ENCODE data around the gene TWIST2.

Gene TWIST2

GRCh38 chr2:238848976-238849853 lies 1.3 kb downstream of the TWIST2 start:
- Histone ChIP-seq H3K9me3 (ENCODE audit: control insufficient read depth, insufficient read depth, low read depth, low read length) (no peaks in the 10 kb centered on the region), H3K9ac (ENCODE audit: low read length) (peak overlapping the region; percentile 33), H3K27ac (ENCODE audit: low read depth, low read length) (no peak overlapping the region), H3K36me3 (ENCODE audit: control insufficient read depth, insufficient read depth, low read length) (no peaks in the 10 kb centered on the region), H3K27me3 (ENCODE audit: control insufficient read depth, insufficient read depth, low read length) (peaks cover 73% of the 10 kb centered on the region), H3K4me3 (ENCODE audit: low read depth, low read length) (peak overlapping the region; percentile 62), H3K4me1 (ENCODE audit: control insufficient read depth, insufficient read depth, low read length) (peaks cover 10% of the 10 kb centered on the region; the same call in 1 of the 2 replicates)

GRCh38 chr2:238850091-238850490 lies 2.2 kb downstream of the TWIST2 start:
- Histone ChIP-seq H3K27me3 (ENCODE audit: control insufficient read depth, insufficient read depth, low read length) (peaks cover 66% of the 10 kb centered on the region), H3K4me3 (ENCODE audit: low read depth, low read length) (peak overlapping the region; percentile 62; the same call in 1 of the 2 replicates), H3K9ac (ENCODE audit: low read length) (no peak overlapping the region), H3K27ac (ENCODE audit: low read depth, low read length) (no peak overlapping the region), H3K9me3 (ENCODE audit: control insufficient read depth, insufficient read depth, low read depth, low read length) (no peaks in the 10 kb centered on the region), H3K4me1 (ENCODE audit: control insufficient read depth, insufficient read depth, low read length) (peaks cover 19% of the 10 kb centered on the region; the same call in 1 of the 2 replicates), H3K36me3 (ENCODE audit: control insufficient read depth, insufficient read depth, low read length) (no peaks in the 10 kb centered on the region)

DNA sequence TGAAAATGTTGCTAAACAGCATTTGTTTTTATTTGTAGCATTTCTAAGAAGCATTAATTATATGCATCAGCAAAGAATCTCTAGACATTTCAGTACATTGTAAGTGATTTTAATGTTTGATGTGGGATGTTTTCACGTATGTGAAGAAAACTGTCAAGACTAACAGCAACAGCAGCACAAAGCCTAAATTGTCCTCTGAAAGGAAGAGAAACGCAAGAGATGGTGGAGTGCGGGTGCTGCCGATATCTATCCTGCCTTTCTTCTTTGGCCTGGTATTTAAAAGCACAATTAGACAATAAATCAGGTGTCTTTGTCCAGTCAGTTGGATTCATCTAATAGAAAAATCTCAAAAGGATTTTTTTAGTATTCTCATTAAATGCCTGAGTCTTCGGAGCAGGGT lies 3.1 kb downstream of the TWIST2 start:
- Histone ChIP-seq H3K36me3 (ENCODE audit: control insufficient read depth, insufficient read depth, low read length) (no peaks in the 10 kb centered on the region), H3K27me3 (ENCODE audit: control insufficient read depth, insufficient read depth, low read length) (peaks cover 57% of the 10 kb centered on the region), H3K9me3 (ENCODE audit: control insufficient read depth, insufficient read depth, low read depth, low read length) (no peaks in the 10 kb centered on the region), H3K27ac (ENCODE audit: low read depth, low read length) (no peak overlapping the region), H3K9ac (ENCODE audit: low read length) (no peak overlapping the region), H3K4me1 (ENCODE audit: control insufficient read depth, insufficient read depth, low read length) (peaks cover 17% of the 10 kb centered on the region; the same call in 1 of the 2 replicates), H3K4me3 (ENCODE audit: low read depth, low read length) (no peak overlapping the region)

- Histone ChIP-seq H3K27me3 (ENCODE audit: control insufficient read depth, insufficient read depth, low read length) (peaks cover 49% of the 10 kb centered on the region), H3K4me1 (ENCODE audit: control insufficient read depth, insufficient read depth, low read length) (peaks cover 14% of the 10 kb centered on the region; the same call in 1 of the 2 replicates), H3K4me3 (ENCODE audit: low read depth, low read length) (no peak overlapping the region), H3K9ac (ENCODE audit: low read length) (no peak overlapping the region), H3K36me3 (ENCODE audit: control insufficient read depth, insufficient read depth, low read length) (no peaks in the 10 kb centered on the region), H3K27ac (ENCODE audit: low read depth, low read length) (no peak overlapping the region), H3K9me3 (ENCODE audit: control insufficient read depth, insufficient read depth, low read depth, low read length) (no peaks in the 10 kb centered on the region)
Measured at GRCh38 chr2:238851761-238852160, 3.9 kb downstream of the TWIST2 start.

DNA sequence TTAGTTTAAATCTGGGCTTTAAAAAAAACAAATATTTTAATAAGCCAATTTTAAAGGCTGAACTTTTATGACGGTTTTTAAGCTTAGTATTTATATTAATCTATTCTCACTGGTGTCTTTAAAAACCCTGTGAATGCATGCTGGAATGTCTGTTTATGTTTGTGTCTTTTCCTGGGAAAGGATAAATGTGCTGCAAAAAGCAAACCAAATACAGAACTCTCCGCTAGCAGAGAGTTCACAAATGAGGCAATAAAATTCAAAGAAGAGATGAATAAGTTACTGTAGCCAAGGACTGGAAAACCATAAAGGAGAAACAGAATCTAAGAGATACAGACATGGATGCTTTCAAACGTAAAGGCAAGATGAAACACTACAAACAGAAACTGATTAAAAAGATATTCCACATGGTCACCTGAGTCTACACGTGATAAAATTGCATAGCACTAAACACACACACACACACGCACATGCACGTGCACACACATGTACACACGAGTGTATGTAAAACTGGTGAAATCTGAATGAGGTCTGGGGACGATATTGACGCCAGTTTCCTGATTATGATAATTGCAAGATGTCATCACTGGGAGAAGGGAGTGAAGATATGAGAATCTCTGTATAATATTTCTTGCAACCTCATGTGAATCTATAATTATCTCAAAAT lies 4.5 kb downstream of the TWIST2 start:
- H3K9ac ChIP-seq (ENCODE audit: low read length): no peak overlapping the region
- no peaks in the 10 kb centered on the region for H3K9me3 ChIP-seq (ENCODE audit: control insufficient read depth, insufficient read depth, low read depth, low read length)
- H3K27ac ChIP-seq (ENCODE audit: low read depth, low read length): no peak overlapping the region
- H3K4me3 ChIP-seq (ENCODE audit: low read depth, low read length): no peak overlapping the region
- H3K4me1 ChIP-seq (ENCODE audit: control insufficient read depth, insufficient read depth, low read length): peaks cover 13% of the 10 kb centered on the region; the same call in 1 of the 2 replicates
- peaks cover 44% of the 10 kb centered on the region for H3K27me3 ChIP-seq (ENCODE audit: control insufficient read depth, insufficient read depth, low read length)
- H3K36me3 ChIP-seq (ENCODE audit: control insufficient read depth, insufficient read depth, low read length): no peaks in the 10 kb centered on the region

- Histone ChIP-seq H3K27me3 (ENCODE audit: control insufficient read depth, insufficient read depth, low read length) (peaks cover 36% of the 10 kb centered on the region), H3K4me3 (ENCODE audit: low read depth, low read length) (no peak overlapping the region), H3K9ac (ENCODE audit: low read length) (no peak overlapping the region), H3K36me3 (ENCODE audit: control insufficient read depth, insufficient read depth, low read length) (no peaks in the 10 kb centered on the region), H3K27ac (ENCODE audit: low read depth, low read length) (no peak overlapping the region), H3K4me1 (ENCODE audit: control insufficient read depth, insufficient read depth, low read length) (peaks cover 11% of the 10 kb centered on the region; the same call in 1 of the 2 replicates), H3K9me3 (ENCODE audit: control insufficient read depth, insufficient read depth, low read depth, low read length) (no peaks in the 10 kb centered on the region)
Measured at GRCh38 chr2:238853218-238853617, 5.3 kb downstream of the TWIST2 start.

- Histone ChIP-seq H3K4me1 (ENCODE audit: control insufficient read depth, insufficient read depth, low read length) (peaks cover 11% of the 10 kb centered on the region; the same call in 1 of the 2 replicates), H3K27me3 (ENCODE audit: control insufficient read depth, insufficient read depth, low read length) (peaks cover 31% of the 10 kb centered on the region), H3K36me3 (ENCODE audit: control insufficient read depth, insufficient read depth, low read length) (no peaks in the 10 kb centered on the region), H3K9me3 (ENCODE audit: control insufficient read depth, insufficient read depth, low read depth, low read length) (no peaks in the 10 kb centered on the region), H3K9ac (ENCODE audit: low read length) (no peak overlapping the region), H3K4me3 (ENCODE audit: low read depth, low read length) (no peak overlapping the region), H3K27ac (ENCODE audit: low read depth, low read length) (no peak overlapping the region)
Measured at GRCh38 chr2:238853721-238854120, 5.8 kb downstream of the TWIST2 start.

DNA sequence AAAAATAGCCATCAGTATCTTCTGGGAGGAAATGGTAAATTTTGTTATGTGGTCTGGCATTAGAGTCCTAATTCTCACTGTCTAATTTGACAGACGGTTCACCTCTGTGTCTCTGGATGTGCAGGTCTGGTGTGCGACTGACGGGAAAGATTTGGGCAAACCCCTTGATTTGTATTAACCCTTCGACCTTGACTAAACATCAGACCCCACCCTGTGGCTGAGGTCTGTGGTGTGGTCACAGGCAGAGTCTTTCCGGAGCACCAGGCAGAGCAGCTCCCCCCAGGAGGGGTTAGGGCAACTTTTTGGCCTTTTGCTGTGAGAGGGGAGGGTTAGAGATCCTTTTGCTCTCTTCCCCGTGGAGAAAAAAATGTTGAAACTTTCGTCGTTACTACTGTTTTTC lies 6.4 kb downstream of the TWIST2 start:
- Histone ChIP-seq H3K36me3 (ENCODE audit: control insufficient read depth, insufficient read depth, low read length) (no peaks in the 10 kb centered on the region), H3K27me3 (ENCODE audit: control insufficient read depth, insufficient read depth, low read length) (peaks cover 26% of the 10 kb centered on the region), H3K4me1 (ENCODE audit: control insufficient read depth, insufficient read depth, low read length) (peaks cover 11% of the 10 kb centered on the region; the same call in 1 of the 2 replicates), H3K27ac (ENCODE audit: low read depth, low read length) (no peak overlapping the region), H3K9me3 (ENCODE audit: control insufficient read depth, insufficient read depth, low read depth, low read length) (no peaks in the 10 kb centered on the region), H3K4me3 (ENCODE audit: low read depth, low read length) (no peak overlapping the region), H3K9ac (ENCODE audit: low read length) (no peak overlapping the region)

- Histone ChIP-seq H3K27ac (ENCODE audit: low read depth, low read length) (no peak overlapping the region), H3K36me3 (ENCODE audit: control insufficient read depth, insufficient read depth, low read length) (no peaks in the 10 kb centered on the region), H3K27me3 (ENCODE audit: control insufficient read depth, insufficient read depth, low read length) (peaks cover 21% of the 10 kb centered on the region), H3K4me3 (ENCODE audit: low read depth, low read length) (no peak overlapping the region), H3K9me3 (ENCODE audit: control insufficient read depth, insufficient read depth, low read depth, low read length) (no peaks in the 10 kb centered on the region), H3K4me1 (ENCODE audit: control insufficient read depth, insufficient read depth, low read length) (peaks cover 11% of the 10 kb centered on the region; the same call in 1 of the 2 replicates), H3K9ac (ENCODE audit: low read length) (no peak overlapping the region)
Measured at GRCh38 chr2:238854699-238855229, 6.9 kb downstream of the TWIST2 start.

DNA sequence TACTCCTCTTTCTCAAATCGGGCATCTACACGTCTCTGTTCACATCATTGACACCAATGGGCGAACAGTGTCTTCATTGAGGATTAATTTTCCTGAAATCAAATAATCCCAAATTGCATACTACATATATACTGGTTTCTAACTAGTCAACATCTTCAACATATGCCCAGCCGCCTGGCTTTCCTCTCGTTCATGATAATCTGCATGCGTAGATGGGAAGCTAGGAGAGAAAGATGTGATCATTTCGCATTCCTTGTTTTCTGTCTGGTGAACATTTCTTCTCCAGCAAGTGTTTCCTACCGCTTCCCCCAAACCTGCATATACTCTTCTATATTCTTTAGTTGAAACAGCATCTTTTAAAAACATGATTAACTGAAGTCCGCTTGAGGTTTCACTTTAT lies 7.4 kb downstream of the TWIST2 start:
- no peaks in the 10 kb centered on the region for H3K9me3 ChIP-seq (ENCODE audit: control insufficient read depth, insufficient read depth, low read depth, low read length)
- H3K9ac ChIP-seq (ENCODE audit: low read length): no peak overlapping the region
- no peaks in the 10 kb centered on the region for H3K36me3 ChIP-seq (ENCODE audit: control insufficient read depth, insufficient read depth, low read length)
- no peak overlapping the region for H3K4me3 ChIP-seq (ENCODE audit: low read depth, low read length)
- H3K27me3 ChIP-seq (ENCODE audit: control insufficient read depth, insufficient read depth, low read length): peaks cover 16% of the 10 kb centered on the region
- H3K4me1 ChIP-seq (ENCODE audit: control insufficient read depth, insufficient read depth, low read length): peaks cover 11% of the 10 kb centered on the region; the same call in 1 of the 2 replicates
- no peak overlapping the region for H3K27ac ChIP-seq (ENCODE audit: low read depth, low read length)

Measured in HUES6 (cell line).